Iris pigment epithelial cell (primary cell): ENCODE measurements around the gene KRT36.
A peak's percentile ranks its signal among the peaks of the same experiment; 100 is the strongest.

ENCODE experiments used
- DNase-seq: peaks from one replicate; pipeline ENCODE4 v3.0.0-alpha.2; 2011; ENCODE audit warnings: low read depth

Gene KRT36

GRCh38 chr17:41500131-41500911 lies 10.6 kb upstream of the KRT36 start:
- peak; percentile 67 for DNase-seq

DNA sequence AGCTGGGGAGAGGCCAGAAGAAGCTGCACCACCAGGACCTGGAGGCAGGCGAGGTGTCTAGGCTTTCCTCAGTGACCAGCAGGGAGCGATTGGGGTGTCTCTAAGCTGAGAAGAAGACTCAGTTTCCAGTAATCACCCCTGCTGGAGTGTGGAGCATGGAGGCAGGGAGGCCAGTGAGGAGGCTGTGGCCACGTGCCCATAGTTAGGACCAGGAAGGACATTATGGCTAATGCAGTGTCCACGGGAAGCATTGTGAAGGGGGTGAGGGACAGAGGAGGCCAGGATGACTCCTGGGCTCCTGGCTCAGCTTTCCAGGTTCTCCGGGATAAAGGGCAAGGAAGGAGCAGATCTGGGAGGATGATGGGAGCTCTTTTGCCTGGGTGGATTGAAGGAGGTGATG lies 10.0 kb upstream of the KRT36 start:
- no peak for DNase-seq

DNA sequence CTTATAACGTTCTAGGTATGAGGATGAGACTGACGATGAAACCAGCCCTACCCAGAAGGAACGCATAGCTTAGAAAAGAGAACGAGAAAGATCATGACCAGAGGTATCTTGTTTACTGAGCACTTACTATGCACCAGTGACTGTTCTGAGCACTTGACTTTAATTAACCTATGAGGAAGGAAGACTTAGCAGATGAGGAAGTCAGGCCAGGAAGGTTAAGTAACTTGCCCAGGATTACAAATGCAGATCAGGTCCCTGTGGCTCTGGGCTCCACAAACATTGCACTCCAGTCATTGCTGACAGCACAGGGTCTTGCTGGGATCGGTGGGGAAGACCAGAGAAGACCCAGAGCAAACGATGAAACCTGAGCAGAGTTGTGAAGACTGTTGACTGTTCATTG lies 8.6 kb upstream of the KRT36 start:
- no peak for DNase-seq

GRCh38 chr17:41496803-41497484 lies 7.2 kb upstream of the KRT36 start:
- DNase-seq: peak; percentile 91

GRCh38 chr17:41494524-41494923 lies 4.8 kb upstream of the KRT36 start:
- DNase-seq: peak; percentile 15

DNA sequence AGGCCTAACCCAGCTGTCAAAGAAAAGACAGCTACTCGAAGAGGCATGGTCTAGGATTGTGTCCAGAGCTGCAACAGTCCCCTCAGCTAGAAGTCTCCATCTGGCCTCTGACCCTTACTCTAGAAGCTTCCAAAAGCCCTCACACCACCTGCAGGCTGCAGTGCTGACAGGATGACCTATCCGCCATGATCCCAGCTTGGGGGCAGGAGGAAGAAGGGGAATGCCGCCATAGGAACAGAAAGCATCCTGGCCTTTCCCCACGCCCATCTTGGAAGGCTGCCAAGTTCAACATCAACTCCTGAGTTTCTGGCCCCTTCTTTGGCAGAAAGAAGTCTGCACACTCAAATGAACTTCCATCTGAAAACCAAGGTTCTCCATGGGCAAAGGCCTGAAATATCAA lies 3.1 kb upstream of the KRT36 start:
- peak; percentile 61 for DNase-seq

DNA sequence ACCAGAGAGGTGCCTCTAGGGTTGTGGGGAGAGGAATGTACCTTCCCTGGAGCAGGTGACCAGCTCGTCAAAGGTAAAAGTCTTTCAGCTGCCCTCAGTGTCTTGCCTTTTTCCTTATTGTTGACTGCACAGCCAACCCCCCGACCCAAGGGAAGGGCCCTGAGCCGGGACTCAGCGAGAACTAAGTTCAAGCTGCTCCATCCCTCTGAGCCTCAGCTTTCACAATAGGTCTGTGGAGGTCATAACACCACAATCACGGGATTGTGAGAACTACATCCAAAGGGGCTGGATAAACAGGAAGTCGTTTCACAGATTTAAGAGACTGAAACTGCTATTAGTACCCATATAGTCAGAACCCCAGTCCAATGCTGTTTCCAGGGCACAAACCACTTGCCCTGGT lies 2.6 kb upstream of the KRT36 start:
- peak; percentile 77 for DNase-seq

DNA sequence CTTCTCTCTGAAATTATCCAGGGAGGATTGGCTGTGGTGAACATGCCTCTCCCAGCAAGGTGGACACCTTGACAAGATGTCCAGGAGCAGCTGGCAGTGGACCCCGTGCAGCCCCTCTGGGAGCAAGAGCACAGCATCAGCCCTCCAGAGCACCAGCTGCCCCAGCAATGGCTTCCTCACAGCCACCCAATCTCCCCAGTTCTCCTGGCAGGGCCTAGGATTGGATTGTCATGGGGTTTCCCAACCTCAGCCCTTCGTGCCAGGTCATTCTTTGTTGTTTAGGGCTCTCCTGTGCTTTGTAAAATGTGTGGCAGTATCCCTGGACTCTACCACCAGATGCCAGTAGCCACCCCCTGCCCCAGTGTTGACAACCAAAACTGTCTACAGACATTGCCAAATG lies 1.8 kb upstream of the KRT36 start:
- DNase-seq: no peak

- DNase-seq: no peak
These were observed 585 bp upstream of the KRT36 start for GRCh38 chr17:41490000-41490990.

GRCh38 chr17:41486809-41487530 lies 2.7 kb downstream of the KRT36 start:
- DNase-seq: no peak

DNA sequence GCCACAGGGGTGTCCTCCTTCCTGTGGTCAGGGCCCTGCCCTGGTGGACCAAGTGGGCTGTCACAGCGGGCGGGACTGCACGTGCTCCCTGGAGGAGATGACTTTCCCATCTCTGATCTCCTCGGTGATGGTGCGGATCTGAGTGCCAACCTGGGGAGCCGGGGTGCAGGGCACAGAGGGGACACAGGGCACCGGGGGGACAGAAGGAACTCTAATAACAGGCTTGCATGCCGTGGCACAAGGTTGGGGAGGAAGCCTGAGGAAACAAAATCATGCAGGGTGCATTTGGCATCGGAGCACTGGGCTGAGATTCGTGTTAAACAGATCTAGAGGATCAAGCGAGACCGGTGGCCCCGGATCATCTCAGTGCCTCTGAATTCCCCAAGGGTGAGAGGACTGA lies 3.4 kb downstream of the KRT36 start:
- DNase-seq: no peak

GRCh38 chr17:41484920-41485904 lies 4.5 kb downstream of the KRT36 start:
- DNase-seq: no peak

GRCh38 chr17:41483991-41484826 lies 5.5 kb downstream of the KRT36 start:
- DNase-seq: peak; percentile 17

DNA sequence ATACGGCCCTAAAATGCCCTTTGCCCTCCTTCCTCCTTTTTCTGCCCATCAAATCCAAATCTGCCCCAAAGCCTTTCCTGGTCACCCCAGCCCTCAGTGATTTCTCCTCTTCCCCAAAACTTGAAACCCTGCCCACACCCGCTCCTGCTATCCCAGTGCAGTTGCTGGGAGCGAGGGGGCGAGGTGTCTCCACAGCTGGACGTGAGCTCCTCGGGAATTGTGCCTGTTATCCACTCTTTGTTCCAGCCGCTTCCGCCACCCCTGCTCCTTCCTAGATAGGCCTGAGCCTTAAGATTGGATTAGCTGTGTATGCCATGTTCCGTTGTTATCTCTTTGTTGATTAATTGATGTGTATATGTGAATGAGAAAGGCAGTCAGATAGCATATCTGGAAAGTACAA lies 6.2 kb downstream of the KRT36 start:
- DNase-seq: no peak

GRCh38 chr17:41481036-41481435 lies 8.7 kb downstream of the KRT36 start, which contains the start of gene KRT35:
TSS of gene KRT35 (minus strand) at chr17:41481151. CDS start at chr17:41481097, 54 bp downstream.
- DNase-seq: no peak

DNA sequence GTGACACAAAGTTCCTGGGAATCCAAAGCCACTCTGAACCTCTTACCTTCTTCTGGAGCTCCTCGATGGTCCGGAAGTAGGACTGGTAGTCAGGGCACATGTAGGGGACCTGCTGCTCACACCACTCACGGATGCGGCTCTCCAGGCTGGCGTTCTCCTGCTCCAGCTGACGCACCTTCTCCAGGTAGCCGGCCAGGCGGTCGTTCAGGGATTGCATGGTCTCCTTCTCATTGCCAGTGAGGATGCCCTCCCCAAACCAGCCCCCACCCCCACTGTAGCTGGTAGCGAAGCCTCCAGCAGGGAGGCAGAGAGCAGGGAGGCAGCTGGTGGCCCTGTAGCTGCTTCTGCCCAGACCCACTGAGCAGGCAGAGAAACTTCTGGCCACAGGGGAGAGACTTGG lies 9.1 kb downstream of the KRT36 start:
- no peak for DNase-seq

GRCh38 chr17:41480136-41480535 lies 9.6 kb downstream of the KRT36 start:
- DNase-seq: no peak

DNA sequence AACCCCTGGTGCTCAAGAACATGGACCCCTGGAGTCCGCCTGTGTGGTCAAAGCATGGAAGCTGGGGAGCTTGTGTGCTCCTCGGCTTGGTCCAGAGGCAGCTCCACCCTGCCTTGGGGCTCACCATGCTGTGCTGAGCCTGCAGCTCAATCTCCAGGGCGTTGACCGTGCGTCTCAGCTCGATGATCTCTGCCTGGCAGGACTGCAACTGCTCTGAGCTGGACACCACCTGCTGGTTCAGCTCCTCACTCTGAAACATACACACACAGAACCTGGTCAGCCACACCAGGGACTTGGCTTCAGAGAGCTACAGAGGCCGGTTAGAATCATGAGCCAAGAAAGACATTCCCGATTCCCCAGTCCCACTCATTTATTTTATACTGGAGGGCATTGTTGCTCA lies 11.5 kb downstream of the KRT36 start:
- no peak for DNase-seq
